Transverse colon (tissue), 4 donors: Measurements from ENCODE around the gene ZBTB7C. TPM values are rescaled to one million over a fixed set of nuclear protein-coding genes. Genes with fewer than 3 reads are reported as not detected.

Experiments
- DNase-seq: peaks from one replicate; pipeline ENCODE4 v3.0.0-alpha.2; 2019
- H3K27ac ChIP-seq, 4 donors: fragments of 200-600 bp; sonication (generic); 2 replicates each; pipeline ENCODE4 v1.5.1; 2016 to 2018; ENCODE audit warnings: inconsistent platforms in 4 of 4
- H3K27me3 ChIP-seq: fragments of 200-600 bp; sonication (generic); 2 replicates; pipeline ENCODE4 v1.5.1; 2017; ENCODE audit warnings: inconsistent platforms
- H3K36me3 ChIP-seq, 4 donors: fragments of 200-600 bp; sonication (generic); 2 replicates each; pipeline ENCODE4 v1.5.1; 2017 to 2019; ENCODE audit warnings: inconsistent platforms in 4 of 4
- H3K4me1 ChIP-seq, 4 donors: fragments of 200-600 bp; sonication (generic); 2 replicates each; pipeline ENCODE4 v1.5.1; 2017 to 2020; ENCODE audit warnings: inconsistent platforms in 4 of 4
- H3K4me3 ChIP-seq, 4 donors: fragments of 200-600 bp; sonication (generic); 1 replicate in 1 of 4; 2 replicates in 3 of 4; pipeline versions ENCODE4 v1.5.1 to v1.6.1; 2017 to 2019; ENCODE audit warnings: inconsistent platforms in 4 of 4
- H3K9me3 ChIP-seq, 2 donors: fragments of 200-600 bp; sonication (generic); 2 replicates each; pipeline ENCODE4 v1.5.1; 2017 to 2019; ENCODE audit warnings: inconsistent platforms in 2 of 2
- CTCF ChIP-seq, 5 experiments: fragments of 200-600 bp in 3 of 5; fragments of 450-650 bp in 2 of 5; sonication (generic) in 3 of 5; IDR thresholded peaks; 1 replicate in 2 of 5; 2 replicates in 3 of 5; pipeline ENCODE4 v1.5.1; 2016 to 2017; ENCODE audit warnings: antibody characterized with exemption in 5 of 5, inconsistent platforms in 3 of 5, mild to moderate bottlenecking in 2 of 5, moderate library complexity in 1 of 5
- EP300 ChIP-seq: sonication (generic); formaldehyde crosslinking; IDR thresholded peaks from one replicate; pipeline ENCODE4 v1.6.1; 2017; ENCODE audit warnings: antibody characterized with exemption, low read depth
- POLR2A ChIP-seq: fragments of 450-650 bp; IDR thresholded peaks from one replicate; pipeline ENCODE4 v1.6.1; 2016; ENCODE audit warnings: antibody characterized with exemption, mild to moderate bottlenecking, moderate library complexity
- POLR2AphosphoS5 ChIP-seq, 3 donors: sonication (generic); formaldehyde crosslinking; IDR thresholded peaks; one replicate each; pipeline ENCODE4 v1.6.1; 2016; ENCODE audit warnings: antibody characterized with exemption in 3 of 3
- WGBS, 2 donors: methylation state at CpG; one replicate each; pipeline ENCODE4 v1.1.5; 2018; ENCODE audit warnings: low coverage in 1 of 2; 5-methylcytosine and 5-hydroxymethylcytosine counted together
- in situ Hi-C, 4 donors: fragments of 200-750 bp; cut with MboI; loops; one replicate each; pipeline versions ENCODE4 v1.15.0 to v1.15.1; 2017; ENCODE audit warnings: low sequenced_read_pairs in 3 of 4, low pct_ligation_motif_present in 1 of 4, low pct_unique_long_range_greater_than_20kb in 1 of 4
- intact Hi-C: fragments of 100-400 bp; cut with DNase I; formaldehyde crosslinking; loops from one replicate; pipeline ENCODE4 v1.15.1; 2023; ENCODE audit warnings: low total_unique reads
- total RNA-seq, 4 donors: library from RNA; depleted of rRNA; stranded (reverse); fragments of >200 nt; gene quantifications; one replicate each; pipeline ENCODE4 v1.1.0, GENCODE V29; 2016

ZBTB7C gene
- total RNA-seq, 4 donors from 2014 or later: 38.4 to 81.2 (median 47.5) TPM

DNA sequence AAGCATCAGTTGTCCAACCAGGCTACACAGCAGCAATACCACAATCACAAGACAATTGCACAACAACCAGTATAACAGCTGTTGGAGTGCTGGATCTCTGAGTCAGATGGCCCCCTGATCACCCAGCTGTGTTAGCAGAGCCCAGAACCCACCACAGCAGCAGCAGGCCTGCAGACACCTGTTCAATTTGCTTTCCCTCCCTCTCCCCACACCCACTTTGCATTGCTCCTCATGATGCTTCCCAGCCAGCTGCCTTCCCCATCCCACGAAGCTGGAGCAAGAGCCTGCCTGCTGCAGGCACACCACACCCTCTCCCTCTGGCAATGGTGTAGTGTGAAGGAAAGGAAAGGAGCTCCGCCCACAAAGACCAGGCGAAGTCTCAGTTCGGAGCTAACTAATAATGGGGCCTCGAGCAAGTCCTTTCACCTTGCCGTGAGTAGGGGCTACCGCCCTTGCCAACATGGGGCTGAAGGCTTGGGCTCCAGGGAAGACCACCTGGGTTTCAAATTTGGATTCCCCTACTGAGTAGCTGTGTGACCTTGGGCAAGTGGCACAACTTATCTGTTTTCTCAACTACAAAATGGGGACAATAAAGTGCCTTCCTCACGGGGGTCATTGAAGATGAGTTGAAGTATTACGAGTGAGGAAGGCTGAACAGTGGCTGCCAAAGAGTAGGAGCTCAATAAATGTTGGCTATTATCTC is 19.4 kb upstream of the ZBTB7C start:
- WGBS, 2 donors: 58 to 63% methylated on average over 2 to 9 of the region's 9 CpGs
- intact Hi-C loops: no loop called here
- peaks cover 26% of the 10 kb centered on the region for H3K27me3 ChIP-seq
- TF ChIP-seq POLR2AphosphoS5 (IDR thresholded peaks at IDR 0.05): peak in 1 of 3 donors; percentile 26
- TF ChIP-seq POLR2A: no peak
- no peak for DNase-seq
- no peak overlapping the region for H3K4me3 ChIP-seq
- H3K36me3 ChIP-seq: no peaks in the 10 kb centered on the region
- in situ Hi-C loops: loop anchor here in 1 of 4 donors (25.0 kb wide), 1 partner anchor 641 kb away; no protein-coding TSS in a partner anchor
- H3K27ac ChIP-seq: no peak overlapping the region
- H3K9me3 ChIP-seq: no peaks in the 10 kb centered on the region
- H3K4me1 ChIP-seq: no peaks in the 10 kb centered on the region

DNA sequence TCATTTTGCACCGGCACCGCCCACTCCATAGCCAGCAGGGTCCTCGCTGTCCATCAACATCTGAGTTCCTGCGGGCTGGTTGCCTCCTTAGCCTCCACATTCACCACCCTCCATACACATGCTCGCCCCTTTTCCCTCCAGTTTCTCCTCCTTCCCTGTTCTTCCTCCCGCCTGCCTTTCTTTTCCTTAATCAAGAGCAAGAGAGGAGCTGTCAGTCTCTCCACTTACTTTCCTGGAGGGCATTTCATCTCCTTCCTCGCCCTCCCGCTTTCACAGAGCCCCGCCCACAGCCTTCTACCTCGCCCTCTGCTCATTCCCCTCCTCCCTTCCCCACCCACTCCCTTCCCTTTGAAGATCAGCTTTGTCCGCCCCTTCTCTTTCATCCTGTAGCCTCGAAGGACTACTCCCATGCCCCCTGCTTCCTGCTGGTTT is 13.8 kb upstream of the ZBTB7C start:
- 13% methylated on average over 8 to 12 of the region's 12 CpGs for WGBS, 2 donors

GRCh38 chr18:48419277-48420022 is 10.3 kb upstream of the ZBTB7C start:
- no peaks in the 10 kb centered on the region for H3K36me3 ChIP-seq
- H3K4me1 ChIP-seq: no peaks in the 10 kb centered on the region
- TF ChIP-seq CTCF (IDR thresholded peaks at IDR 0.05): no peak
- TF ChIP-seq EP300: no peak
- no peak for TF ChIP-seq POLR2A
- TF ChIP-seq POLR2AphosphoS5 (IDR thresholded peaks at IDR 0.05): no peak
- 92 to 98% methylated on average over 4 to 10 of the region's 10 CpGs for WGBS, 2 donors
- intact Hi-C loops (loop anchor here (10.0 kb wide), 1 partner anchor 255 kb away; no protein-coding TSS in a partner anchor), in situ Hi-C loops (no loop called here)
- no peaks in the 10 kb centered on the region for H3K9me3 ChIP-seq
- no peak overlapping the region for H3K27ac ChIP-seq
- peaks cover 48% of the 10 kb centered on the region for H3K27me3 ChIP-seq
- no peak overlapping the region for H3K4me3 ChIP-seq
- DNase-seq: no peak

More for the DNA sequence above, 13.8 kb upstream of the ZBTB7C start:
- Histone ChIP-seq H3K9me3 (no peaks in the 10 kb centered on the region), H3K4me1 (no peaks in the 10 kb centered on the region), H3K27ac (no peak overlapping the region), H3K4me3 (no peak overlapping the region), H3K36me3 (no peaks in the 10 kb centered on the region), H3K27me3 (peaks cover 40% of the 10 kb centered on the region)
- in situ Hi-C loops (no loop called here), intact Hi-C loops (no loop called here)
- no peak for DNase-seq
- no peak for TF ChIP-seq POLR2A
- no peak for TF ChIP-seq POLR2AphosphoS5 (IDR thresholded peaks at IDR 0.05)

DNA sequence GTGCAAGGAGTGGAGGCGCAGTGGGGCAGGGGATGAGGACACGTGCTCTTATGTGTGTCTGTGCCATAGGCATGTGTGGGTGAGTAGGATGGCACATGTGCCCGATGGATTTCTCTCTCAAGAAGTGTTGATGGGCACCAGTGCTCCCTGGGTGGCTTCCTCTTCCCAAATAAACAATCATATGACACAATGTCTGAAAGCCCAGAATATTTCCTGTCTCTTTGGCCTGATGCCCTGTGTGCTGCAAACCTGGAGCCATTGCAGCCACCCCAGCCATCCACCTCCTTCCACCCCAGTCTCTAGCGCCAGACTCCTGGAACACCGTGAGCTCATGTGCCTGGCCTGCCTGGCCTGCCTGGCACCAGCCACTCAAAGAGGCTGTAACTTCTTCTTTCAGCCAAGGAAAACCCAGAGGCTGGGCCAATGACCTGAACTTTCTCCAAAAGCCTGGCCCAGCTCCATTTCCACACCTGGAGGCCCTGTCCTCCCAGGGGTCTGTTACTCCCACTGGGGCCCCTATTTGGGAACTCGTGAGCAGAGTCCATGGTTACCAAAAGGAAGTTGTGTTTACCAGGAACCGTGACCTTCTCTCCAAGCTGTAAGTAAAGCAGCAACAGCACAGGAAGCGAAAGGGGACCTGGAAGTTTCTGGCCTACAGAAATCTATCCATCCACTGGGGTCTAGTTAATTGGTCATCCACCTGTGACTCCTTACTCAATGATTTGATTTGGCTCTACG is 9.5 kb upstream of the ZBTB7C start:
- WGBS, 2 donors: 75 to 100% methylated on average over 1 to 9 of the region's 9 CpGs
- TF ChIP-seq POLR2AphosphoS5 (IDR thresholded peaks at IDR 0.05): no peak
- no peak for TF ChIP-seq POLR2A
- no peak for TF ChIP-seq EP300
- no peak for TF ChIP-seq CTCF (IDR thresholded peaks at IDR 0.05)
- in situ Hi-C loops (no loop called here), intact Hi-C loops (loop anchor here (10.0 kb wide), 1 partner anchor 254 kb away; no protein-coding TSS in a partner anchor)
- Histone ChIP-seq H3K27ac (no peak overlapping the region), H3K27me3 (peaks cover 52% of the 10 kb centered on the region), H3K36me3 (no peaks in the 10 kb centered on the region), H3K4me3 (no peak overlapping the region), H3K4me1 (no peaks in the 10 kb centered on the region), H3K9me3 (no peaks in the 10 kb centered on the region)
- no peak for DNase-seq
